Mammary epithelial cell (primary cell): ENCODE results near the gene NPAS3.

Experiments used
- CTCF ChIP-seq, 2 donors: IDR thresholded peaks in 1 of 2; conservative IDR thresholded peaks in 1 of 2; 2 replicates each; pipeline ENCODE4 v1.5.1; 2011 to 2012; ENCODE audit warnings: inconsistent platforms in 2 of 2, low read length in 2 of 2, mild to moderate bottlenecking in 2 of 2, control low read depth in 1 of 2, low read depth in 1 of 2; ENCODE audit not compliant: insufficient read depth in 1 of 2; ENCODE audit errors: extremely low read depth in 1 of 2
- EZH2 ChIP-seq: IDR thresholded peaks from 2 replicates; pipeline ENCODE4 v1.6.1; 2012; ENCODE audit warnings: low read length, inconsistent platforms, borderline replicate concordance

GRCh38 chr14:33527023-33527634, 588.5 kb downstream of the NPAS3 start:
- TF ChIP-seq CTCF (conservative IDR thresholded peaks at IDR 0.05 in 1 of 2, IDR thresholded peaks at IDR 0.05 in 1 of 2; ENCODE audit: extremely low read depth in 1 of 2, insufficient read depth in 1 of 2, low read depth in 1 of 2, low read length in 2 of 2), result no peak
- no peak for TF ChIP-seq EZH2
